ENCODE measurements around the gene ZNF821. TPM values are rescaled to one million over a fixed set of nuclear protein-coding genes. Genes with fewer than 3 reads are reported as not detected.
"Not testable (repeated sequence)": the region's sequence is repeated elsewhere in the genome, so short reads cannot be mapped to it uniquely, and the experiment has no call there.

Gene ZNF821
- total RNA-seq, 1 donor from 2014 or later: 6.4 TPM

DNA sequence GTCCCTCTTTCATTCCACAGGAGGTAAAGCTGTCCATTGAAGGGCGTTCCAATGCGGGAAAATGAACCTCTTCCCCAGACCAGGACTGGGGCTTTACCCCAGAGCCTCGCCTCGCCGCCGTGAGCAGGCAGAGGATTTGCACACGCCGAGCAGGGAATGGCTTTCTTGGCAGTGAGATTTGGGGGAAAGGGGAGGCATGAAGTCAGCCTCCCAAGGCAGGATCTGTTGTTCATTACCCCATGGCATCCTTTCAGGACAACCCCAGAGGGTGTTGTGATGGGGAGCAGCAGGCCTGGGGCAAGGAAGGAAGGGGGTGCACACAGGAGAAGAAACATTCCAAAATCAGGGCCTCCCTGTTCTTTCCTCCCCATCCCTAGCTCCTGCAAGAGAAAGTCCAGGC lies 32.2 kb downstream of the ZNF821 start:
- H3K4me3 Mint-ChIP-seq: no peak overlapping the region
- H3K27me3 Mint-ChIP-seq (ENCODE audit: insufficient read depth): no peaks in the 10 kb centered on the region
- H3K9me3 Mint-ChIP-seq: no peaks in the 10 kb centered on the region
- DNase-seq (ENCODE audit: low spot score): no peak
- peaks cover 74% of the 10 kb centered on the region for H3K4me1 Mint-ChIP-seq (ENCODE audit: low read depth)
- no peak overlapping the region for H3K27ac Mint-ChIP-seq
- intact Hi-C loops (cut with micrococcal nuclease): no loop called here
- peaks cover 39% of the 10 kb centered on the region for H3K36me3 Mint-ChIP-seq (ENCODE audit: low read depth)

GRCh38 chr16:71848622-71849021 lies 35.4 kb downstream of the ZNF821 start:
- DNase-seq (ENCODE audit: low spot score): no peak
- H3K4me1 Mint-ChIP-seq (ENCODE audit: low read depth): peaks cover 61% of the 10 kb centered on the region
- H3K27ac Mint-ChIP-seq: no peak overlapping the region

GRCh38 chr16:71847096-71847495 lies 36.9 kb downstream of the ZNF821 start:
- peak overlapping the region; percentile 93 for H3K4me3 Mint-ChIP-seq
- no peaks in the 10 kb centered on the region for H3K9me3 Mint-ChIP-seq
- no peaks in the 10 kb centered on the region for H3K27me3 Mint-ChIP-seq (ENCODE audit: insufficient read depth)
- peaks cover 29% of the 10 kb centered on the region for H3K36me3 Mint-ChIP-seq (ENCODE audit: low read depth)
- peaks cover 57% of the 10 kb centered on the region for H3K4me1 Mint-ChIP-seq (ENCODE audit: low read depth)
- intact Hi-C loops (cut with micrococcal nuclease): no loop called here
- H3K27ac Mint-ChIP-seq: peak overlapping the region; percentile 84
- DNase-seq (ENCODE audit: low spot score): no peak

More at GRCh38 chr16:71848622-71849021, 35.4 kb downstream of the ZNF821 start:
- Mint-ChIP-seq H3K36me3 (ENCODE audit: low read depth) (peaks cover 30% of the 10 kb centered on the region), H3K4me3 (no peak overlapping the region), H3K27me3 (ENCODE audit: insufficient read depth) (no peaks in the 10 kb centered on the region), H3K9me3 (no peaks in the 10 kb centered on the region)
- intact Hi-C loops (cut with micrococcal nuclease): no loop called here

- peak overlapping the region; percentile 93 for H3K4me3 Mint-ChIP-seq
- no peaks in the 10 kb centered on the region for H3K27me3 Mint-ChIP-seq (ENCODE audit: insufficient read depth)
- no peaks in the 10 kb centered on the region for H3K9me3 Mint-ChIP-seq
- H3K4me1 Mint-ChIP-seq (ENCODE audit: low read depth): peaks cover 54% of the 10 kb centered on the region
- DNase-seq (ENCODE audit: low spot score): peak; percentile 4
- H3K36me3 Mint-ChIP-seq (ENCODE audit: low read depth): peaks cover 27% of the 10 kb centered on the region
- H3K27ac Mint-ChIP-seq: peak overlapping the region; percentile 84
- intact Hi-C loops (cut with micrococcal nuclease): no loop called here
Measured at GRCh38 chr16:71846431-71846830, 37.6 kb downstream of the ZNF821 start.

- peak; percentile 94 for DNase-seq (ENCODE audit: low spot score)
- Mint-ChIP-seq H3K4me1 (ENCODE audit: low read depth) (peaks cover 52% of the 10 kb centered on the region), H3K27me3 (ENCODE audit: insufficient read depth) (no peaks in the 10 kb centered on the region), H3K9me3 (no peaks in the 10 kb centered on the region), H3K36me3 (ENCODE audit: low read depth) (peaks cover 24% of the 10 kb centered on the region), H3K27ac (peak within 1 kb of the TSS; percentile 94), H3K4me3 (peak within 1 kb of the TSS; percentile 93)
- intact Hi-C loops (cut with micrococcal nuclease): loop anchor here (1.0 kb wide), 1 partner anchor 49 kb away; the partner anchor contains the start of gene IST1
Measured at GRCh38 chr16:71845639-71846430, 38.1 kb downstream of the ZNF821 start, which contains the start of gene ATXN1L. TSS of gene ATXN1L (plus strand) at chr16:71845976. CDS start at chr16:71849741, 3,765 bp downstream.

DNA sequence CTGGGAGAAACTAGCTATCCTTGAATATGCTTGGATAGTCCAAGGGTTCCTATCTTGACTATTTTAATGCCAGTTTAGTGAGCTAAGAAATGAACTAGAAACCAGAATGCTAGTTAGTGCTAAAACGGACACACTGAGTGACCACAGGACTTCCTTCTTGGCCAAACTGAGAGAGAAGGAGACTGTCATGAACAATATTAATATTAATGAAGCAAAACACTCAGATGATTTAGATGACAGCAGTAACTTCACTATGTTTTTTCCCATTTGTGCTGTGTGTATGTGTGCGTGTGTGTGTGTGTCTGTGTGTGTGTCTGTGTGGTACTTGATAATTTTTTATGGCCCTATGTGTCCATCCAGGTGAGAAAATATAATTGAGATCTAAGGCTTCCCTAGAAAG lies 40.4 kb downstream of the ZNF821 start:
- Mint-ChIP-seq H3K36me3 (ENCODE audit: low read depth) (peaks cover 12% of the 10 kb centered on the region), H3K4me1 (ENCODE audit: low read depth) (peaks cover 50% of the 10 kb centered on the region), H3K27ac (peak overlapping the region; percentile 61), H3K9me3 (no peaks in the 10 kb centered on the region), H3K4me3 (no peak overlapping the region), H3K27me3 (ENCODE audit: insufficient read depth) (no peaks in the 10 kb centered on the region)
- intact Hi-C loops (cut with micrococcal nuclease): loop anchor here (2.0 kb wide), 1 partner anchor 119 kb away; the partner anchor contains the start of gene PHLPP2
- no peak for DNase-seq (ENCODE audit: low spot score)

- Mint-ChIP-seq H3K4me1 (ENCODE audit: low read depth) (peaks cover 22% of the 10 kb centered on the region), H3K4me3 (no peak overlapping the region), H3K9me3 (no peaks in the 10 kb centered on the region), H3K36me3 (ENCODE audit: low read depth) (peaks cover 3% of the 10 kb centered on the region), H3K27ac (no peak overlapping the region), H3K27me3 (ENCODE audit: insufficient read depth) (no peaks in the 10 kb centered on the region)
- DNase-seq (ENCODE audit: low spot score): no peak
- intact Hi-C loops (cut with micrococcal nuclease): no loop called here
Measured at GRCh38 chr16:71840052-71840451, 43.9 kb downstream of the ZNF821 start.

DNA sequence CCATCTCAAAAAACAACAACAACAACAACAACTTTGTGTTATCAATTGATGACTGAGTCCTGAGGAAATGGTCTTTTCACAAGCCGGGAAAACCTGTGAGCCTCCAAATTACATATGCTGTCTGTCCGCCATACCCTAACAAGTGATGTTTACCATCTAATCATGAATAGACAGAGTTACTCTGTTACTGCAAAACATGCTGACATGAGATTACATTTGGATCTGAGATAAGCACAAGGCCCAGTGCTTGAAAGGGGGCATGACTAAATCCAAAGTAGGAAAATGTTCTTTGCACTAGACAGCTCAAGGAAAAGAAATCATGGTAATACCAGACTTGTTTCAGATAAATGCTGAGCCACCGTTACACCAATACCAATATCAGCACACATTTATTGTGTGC lies 46.8 kb downstream of the ZNF821 start:
- Mint-ChIP-seq H3K36me3 (ENCODE audit: low read depth) (no peaks in the 10 kb centered on the region), H3K4me1 (ENCODE audit: low read depth) (peaks cover 12% of the 10 kb centered on the region), H3K9me3 (no peaks in the 10 kb centered on the region), H3K4me3 (no peak overlapping the region), H3K27me3 (ENCODE audit: insufficient read depth) (no peaks in the 10 kb centered on the region), H3K27ac (no peak overlapping the region)
- DNase-seq (ENCODE audit: low spot score): no peak
- intact Hi-C loops (cut with micrococcal nuclease): no loop called here

DNA sequence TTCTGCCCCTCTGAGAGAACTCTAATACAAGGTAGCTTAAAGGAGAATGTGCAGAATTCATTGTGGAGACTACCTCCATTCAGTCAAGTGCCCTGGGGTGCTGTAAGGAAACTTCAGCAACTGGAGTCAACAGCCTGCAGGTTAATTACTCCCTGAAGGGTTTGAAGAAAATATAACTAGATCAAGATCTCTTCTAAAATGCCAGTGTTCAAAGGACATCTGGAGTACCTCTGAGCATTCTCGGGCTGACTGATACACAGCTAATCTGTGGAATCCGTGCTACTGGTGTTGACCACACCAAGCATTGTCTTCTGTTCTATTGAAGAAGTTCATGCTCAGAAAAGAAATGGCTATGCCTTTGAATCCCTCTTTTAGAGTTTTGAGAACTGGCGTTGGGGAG lies 49.7 kb downstream of the ZNF821 start:
- intact Hi-C loops (cut with micrococcal nuclease): no loop called here
- Mint-ChIP-seq H3K27me3 (ENCODE audit: insufficient read depth) (peaks cover under 1% of the 10 kb centered on the region), H3K36me3 (ENCODE audit: low read depth) (no peaks in the 10 kb centered on the region), H3K9me3 (no peaks in the 10 kb centered on the region), H3K27ac (no peak overlapping the region), H3K4me3 (no peak overlapping the region), H3K4me1 (ENCODE audit: low read depth) (peaks cover 8% of the 10 kb centered on the region)
- DNase-seq (ENCODE audit: low spot score): no peak

DNA sequence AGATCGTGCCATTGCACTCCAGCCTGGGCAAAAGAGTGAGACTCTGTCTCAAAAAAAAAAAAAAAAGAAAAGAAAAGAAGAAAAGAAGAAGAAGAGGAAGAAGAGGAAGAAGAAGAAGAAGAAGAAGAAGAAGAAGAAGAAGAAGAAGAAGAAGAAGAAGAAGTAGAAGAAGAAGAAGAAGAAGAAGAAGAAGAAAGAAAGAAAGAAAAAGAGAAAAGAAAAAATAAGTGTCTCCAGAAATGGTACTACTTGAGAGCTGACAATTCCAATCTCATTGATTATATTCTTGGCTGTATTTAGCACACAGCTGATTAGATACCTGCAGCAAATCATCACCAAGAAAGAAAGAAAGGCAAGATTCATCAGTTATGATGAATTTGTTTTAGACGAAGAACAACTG lies 51.9 kb downstream of the ZNF821 start:
- H3K9me3 Mint-ChIP-seq; DNase-seq (ENCODE audit: low spot score); H3K27ac Mint-ChIP-seq; H3K4me1 Mint-ChIP-seq (ENCODE audit: low read depth); H3K27me3 Mint-ChIP-seq (ENCODE audit: insufficient read depth); H3K4me3 Mint-ChIP-seq; intact Hi-C loops (cut with micrococcal nuclease); H3K36me3 Mint-ChIP-seq (ENCODE audit: low read depth): not testable (repeated sequence)

- intact Hi-C loops (cut with micrococcal nuclease); H3K27me3 Mint-ChIP-seq (ENCODE audit: insufficient read depth); DNase-seq (ENCODE audit: low spot score); H3K4me3 Mint-ChIP-seq; H3K27ac Mint-ChIP-seq; H3K36me3 Mint-ChIP-seq (ENCODE audit: low read depth); H3K9me3 Mint-ChIP-seq: not testable (repeated sequence)
- peaks cover 11% of the 10 kb centered on the region for H3K4me1 Mint-ChIP-seq (ENCODE audit: low read depth)
Measured at GRCh38 chr16:71831698-71832097, 52.3 kb downstream of the ZNF821 start.

DNA sequence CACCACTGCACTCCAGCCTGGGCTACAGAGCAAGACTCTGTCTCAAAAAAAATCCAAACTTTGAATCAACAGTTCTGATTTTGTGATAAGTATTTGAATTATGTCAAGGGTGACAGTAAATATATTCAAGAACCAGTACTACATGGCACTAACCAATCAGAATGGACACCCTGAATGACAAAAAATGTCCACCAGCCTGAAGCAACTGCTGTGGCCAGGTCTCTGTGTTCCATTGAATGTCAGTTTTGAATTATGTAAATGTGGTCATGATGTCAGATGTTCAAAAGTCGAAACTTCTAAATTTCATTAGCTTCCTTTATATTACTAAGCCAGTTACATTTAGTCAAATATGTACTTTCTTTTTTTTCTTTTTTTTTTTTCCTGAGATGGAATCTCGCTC lies 53.6 kb downstream of the ZNF821 start:
- Mint-ChIP-seq H3K27me3 (ENCODE audit: insufficient read depth) (peaks cover 2% of the 10 kb centered on the region), H3K9me3 (peaks cover 6% of the 10 kb centered on the region), H3K36me3 (ENCODE audit: low read depth) (peaks cover 7% of the 10 kb centered on the region), H3K4me1 (ENCODE audit: low read depth) (peaks cover 14% of the 10 kb centered on the region), H3K4me3 (no peak overlapping the region), H3K27ac (no peak overlapping the region)
- intact Hi-C loops (cut with micrococcal nuclease): no loop called here
- DNase-seq (ENCODE audit: low spot score): no peak

DNA sequence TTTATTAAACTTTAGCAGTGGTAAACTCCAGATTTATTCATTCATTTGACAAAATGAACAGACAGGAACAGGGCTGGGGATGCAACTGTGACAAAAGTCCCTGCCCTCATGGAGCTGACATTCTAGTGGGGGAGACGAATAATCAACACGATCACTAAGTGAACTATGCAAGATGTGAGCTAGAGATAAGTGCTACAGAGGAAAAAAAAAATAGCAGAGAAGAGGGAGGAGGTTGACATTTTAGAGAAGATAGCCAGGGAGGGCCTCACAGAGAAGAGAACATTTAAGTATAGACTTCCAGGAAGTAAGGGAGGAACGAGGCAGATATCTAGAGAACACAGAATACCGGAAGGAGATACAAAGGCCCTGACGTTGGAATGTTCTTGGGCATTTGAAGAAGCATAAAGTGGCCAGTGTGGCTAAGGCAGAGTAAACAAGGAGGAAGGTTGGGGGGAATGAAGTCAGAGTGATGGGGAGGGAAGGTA lies 57.4 kb downstream of the ZNF821 start:
- no peak overlapping the region for H3K27ac Mint-ChIP-seq
- no peak for DNase-seq (ENCODE audit: low spot score)

More for the DNA sequence above, 57.4 kb downstream of the ZNF821 start:
- H3K4me3 Mint-ChIP-seq: no peak overlapping the region
- intact Hi-C loops (cut with micrococcal nuclease): no loop called here
- H3K9me3 Mint-ChIP-seq: peaks cover 6% of the 10 kb centered on the region
- H3K4me1 Mint-ChIP-seq (ENCODE audit: low read depth): peaks cover 6% of the 10 kb centered on the region
- peaks cover 2% of the 10 kb centered on the region for H3K27me3 Mint-ChIP-seq (ENCODE audit: insufficient read depth)
- peaks cover 9% of the 10 kb centered on the region for H3K36me3 Mint-ChIP-seq (ENCODE audit: low read depth)
